Keratinocyte (primary cell): ENCODE data around the gene VPS13D.

Experiments used
- CTCF ChIP-seq, 3 experiments: IDR thresholded peaks in 1 of 3; conservative IDR thresholded peaks in 1 of 3; optimal IDR thresholded peaks in 1 of 3; 2 replicates in 2 of 3; 3 replicates in 1 of 3; pipeline versions ENCODE3 to v1.5.1; 2011; ENCODE audit warnings: low read length in 3 of 3, mild to moderate bottlenecking in 3 of 3, moderate library complexity in 2 of 3, control low read depth in 1 of 3, inconsistent platforms in 1 of 3; ENCODE audit not compliant: insufficient read depth in 2 of 3; ENCODE audit errors: extremely low read depth in 1 of 3
- EZH2 ChIP-seq: IDR thresholded peaks from one replicate; pipeline ENCODE4 v1.6.1; 2012; ENCODE audit warnings: inconsistent platforms, mild to moderate bottlenecking, low read length, moderate library complexity

DNA sequence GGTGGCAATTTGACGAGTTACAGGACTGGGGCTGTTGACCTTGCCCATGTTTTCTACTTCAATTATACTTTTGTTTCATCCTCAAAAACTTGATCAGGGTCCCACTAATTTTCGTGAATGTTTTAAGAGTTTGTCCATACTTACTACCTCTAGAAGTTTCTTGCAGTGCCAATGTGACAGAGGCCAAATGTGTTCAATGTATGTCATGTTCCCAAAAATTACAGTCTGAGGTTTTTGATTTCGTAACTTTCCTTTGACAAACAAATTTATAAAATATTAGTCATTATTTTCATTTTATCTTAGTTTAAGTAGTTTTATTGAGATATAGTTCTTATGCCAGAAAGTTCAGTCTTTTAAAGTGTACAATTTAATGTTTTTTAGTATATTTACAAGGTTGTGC, 15.3 kb downstream of the VPS13D start:
- no peak for TF ChIP-seq CTCF (optimal IDR thresholded peaks at IDR 0.05 in 1 of 3, IDR thresholded peaks at IDR 0.05 in 1 of 3, conservative IDR thresholded peaks at IDR 0.05 in 1 of 3; ENCODE audit: extremely low read depth in 1 of 3, insufficient read depth in 2 of 3, low read length in 3 of 3)
- TF ChIP-seq EZH2, result no peak
